Gastrocnemius medialis (tissue), 4 donors: ENCODE measurements around the gene CFAP47. TPM values are rescaled to one million over a fixed set of nuclear protein-coding genes. Genes with fewer than 3 reads are reported as not detected.
"Not testable (repeated sequence)": the region's sequence is repeated elsewhere in the genome, so short reads cannot be mapped to it uniquely, and the experiment has no call there.

Source experiments
- ATAC-seq, 2 donors: fragments of 150-250 bp; one replicate each; pipeline ENCODE4 v1.9.1; 2016
- DNase-seq, 2 donors: peaks; one replicate each; pipeline ENCODE4 v3.0.0-alpha.2; 2019
- H3K27ac ChIP-seq, 4 donors: fragments of 200-600 bp; sonication (generic); 1 replicate in 1 of 4; 2 replicates in 3 of 4; pipeline ENCODE4 v1.5.1; 2016 to 2018; ENCODE audit warnings: mild to moderate bottlenecking in 2 of 4, moderate library complexity in 1 of 4
- H3K27me3 ChIP-seq, 3 donors: fragments of 200-600 bp; sonication (generic) in 2 of 3; 1 replicate in 1 of 3; 2 replicates in 2 of 3; pipeline versions ENCODE4 v1.5.1 to v1.6.0; 2016 to 2019; ENCODE audit warnings: mild to moderate bottlenecking in 1 of 3, moderate library complexity in 1 of 3
- H3K36me3 ChIP-seq, 2 donors: fragments of 200-600 bp; sonication (generic) in 1 of 2; one replicate each; pipeline ENCODE4 v1.5.1; 2017 to 2018
- H3K4me1 ChIP-seq, 2 donors: fragments of 200-600 bp; sonication (generic) in 1 of 2; one replicate each; pipeline ENCODE4 v1.5.1; 2016 to 2017; ENCODE audit warnings: mild to moderate bottlenecking in 2 of 2
- H3K4me3 ChIP-seq, 4 donors: fragments of 200-600 bp; sonication (generic) in 3 of 4; 1 replicate in 1 of 4; 2 replicates in 3 of 4; pipeline ENCODE4 v1.5.1; 2016 to 2019; ENCODE audit warnings: mild to moderate bottlenecking in 2 of 4
- H3K9me3 ChIP-seq, 3 donors: fragments of 200-600 bp; sonication (generic) in 2 of 3; 1 replicate in 1 of 3; 2 replicates in 2 of 3; pipeline ENCODE4 v1.5.1; 2016 to 2019
- CTCF ChIP-seq, 5 experiments: fragments of 450-650 bp in 3 of 5; fragments of 200-600 bp in 2 of 5; sonication (generic) in 2 of 5; IDR thresholded peaks in 4 of 5; conservative IDR thresholded peaks in 1 of 5; 1 replicate in 4 of 5; 2 replicates in 1 of 5; pipeline ENCODE4 v1.5.1; 2016 to 2019; ENCODE audit warnings: antibody characterized with exemption in 5 of 5, mild to moderate bottlenecking in 3 of 5, moderate library complexity in 3 of 5
- POLR2A ChIP-seq, 2 donors: fragments of 450-650 bp; IDR thresholded peaks; one replicate each; pipeline ENCODE4 v1.6.1; 2017; ENCODE audit warnings: antibody characterized with exemption in 2 of 2, mild to moderate bottlenecking in 2 of 2, moderate library complexity in 2 of 2
- in situ Hi-C, 4 donors: fragments of 200-750 bp; cut with MboI; loops; one replicate each; pipeline versions ENCODE4 v1.15.0 to v1.8.0; 2017; ENCODE audit warnings: low sequenced_read_pairs in 4 of 4
- intact Hi-C: fragments of 100-400 bp; cut with DNase I; formaldehyde crosslinking; loops from one replicate; pipeline ENCODE4 v1.15.1; 2023; ENCODE audit warnings: low total_unique reads
- total RNA-seq, 4 donors: library from RNA; depleted of rRNA; stranded (reverse); fragments of >200 nt; gene quantifications; one replicate each; pipeline versions ENCODE4 v1.1.0 to v1.2.3, GENCODE V29; 2016

The CFAP47 gene
- total RNA-seq, 4 donors from 2014 or later = not detected

GRCh38 chrX:36083256-36083655 lies 163.7 kb downstream of the CFAP47 start:
- H3K4me1 ChIP-seq = no peaks in the 10 kb centered on the region
- DNase-seq (no peak), ATAC-seq (no peak)
- no peak overlapping the region for H3K4me3 ChIP-seq
- H3K27ac ChIP-seq = no peak overlapping the region
- no peaks in the 10 kb centered on the region for H3K27me3 ChIP-seq
- H3K36me3 ChIP-seq = no peaks in the 10 kb centered on the region
- intact Hi-C loops = no loop called here
- TF ChIP-seq POLR2A (IDR thresholded peaks at IDR 0.05) (no peak), CTCF (IDR thresholded peaks at IDR 0.05 in 4 of 5, conservative IDR thresholded peaks at IDR 0.05 in 1 of 5) (no peak)
- no peaks in the 10 kb centered on the region for H3K9me3 ChIP-seq
- in situ Hi-C loops = no loop called here

GRCh38 chrX:36087366-36087765 lies 167.8 kb downstream of the CFAP47 start:
- Histone ChIP-seq H3K9me3 (no peaks in the 10 kb centered on the region), H3K4me1 (no peaks in the 10 kb centered on the region), H3K27ac (no peak overlapping the region), H3K27me3 (no peaks in the 10 kb centered on the region), H3K4me3 (no peak overlapping the region), H3K36me3 (no peaks in the 10 kb centered on the region)
- TF ChIP-seq POLR2A (IDR thresholded peaks at IDR 0.05) (no peak), CTCF (IDR thresholded peaks at IDR 0.05 in 4 of 5, conservative IDR thresholded peaks at IDR 0.05 in 1 of 5) (no peak)
- in situ Hi-C loops (no loop called here), intact Hi-C loops (no loop called here)
- DNase-seq (no peak), ATAC-seq (no peak)

- H3K9me3 ChIP-seq, ATAC-seq, H3K4me1 ChIP-seq, H3K4me3 ChIP-seq, H3K27ac ChIP-seq, H3K36me3 ChIP-seq, intact Hi-C loops, DNase-seq, H3K27me3 ChIP-seq, in situ Hi-C loops: not testable (repeated sequence)
These were observed 169.4 kb downstream of the CFAP47 start for GRCh38 chrX:36088939-36089338.

GRCh38 chrX:36102425-36102824 lies 182.9 kb downstream of the CFAP47 start:
- no peak for DNase-seq
- no peaks in the 10 kb centered on the region for H3K4me1 ChIP-seq
- H3K27ac ChIP-seq = no peak overlapping the region
- no peak for ATAC-seq
- in situ Hi-C loops (no loop called here), intact Hi-C loops (no loop called here)
- no peaks in the 10 kb centered on the region for H3K27me3 ChIP-seq
- TF ChIP-seq POLR2A (IDR thresholded peaks at IDR 0.05) (no peak), CTCF (IDR thresholded peaks at IDR 0.05 in 4 of 5, conservative IDR thresholded peaks at IDR 0.05 in 1 of 5) (no peak)
- H3K36me3 ChIP-seq = no peaks in the 10 kb centered on the region
- no peaks in the 10 kb centered on the region for H3K9me3 ChIP-seq
- H3K4me3 ChIP-seq = no peak overlapping the region

- no peaks in the 10 kb centered on the region for H3K9me3 ChIP-seq
- intact Hi-C loops = no loop called here
These were observed 196.7 kb downstream of the CFAP47 start for GRCh38 chrX:36116222-36116621.

More at GRCh38 chrX:36116222-36116621, 196.7 kb downstream of the CFAP47 start:
- TF ChIP-seq POLR2A (IDR thresholded peaks at IDR 0.05) = no peak
- no peak for TF ChIP-seq CTCF (IDR thresholded peaks at IDR 0.05 in 4 of 5, conservative IDR thresholded peaks at IDR 0.05 in 1 of 5)
- in situ Hi-C loops = no loop called here
- ATAC-seq (no peak), DNase-seq (no peak)
- no peak overlapping the region for H3K27ac ChIP-seq
- H3K27me3 ChIP-seq = no peaks in the 10 kb centered on the region
- H3K4me3 ChIP-seq = no peak overlapping the region
- no peaks in the 10 kb centered on the region for H3K4me1 ChIP-seq
- H3K36me3 ChIP-seq = no peaks in the 10 kb centered on the region
